WERI-Rb-1 (cell line): ENCODE measurements around the gene SLX9.

Experiments
- DNase-seq: peaks from one replicate; pipeline ENCODE4 v3.0.0-alpha.2; 2020
- H3K27ac ChIP-seq: fragments of 250-450 bp; sonication (Bioruptor Pico); 2 replicates; pipeline ENCODE4 v1.5.1; 2020; ENCODE audit warnings: mild to moderate bottlenecking, moderate library complexity
- H3K27me3 ChIP-seq: fragments of 250-450 bp; sonication (Bioruptor Pico); 2 replicates; pipeline ENCODE4 v1.5.1; 2021; ENCODE audit warnings: mild to moderate bottlenecking, low read depth, moderate library complexity; ENCODE audit not compliant: insufficient read depth, severe bottlenecking
- H3K36me3 ChIP-seq: fragments of 250-450 bp; sonication (Bioruptor Pico); 2 replicates; pipeline ENCODE4 v1.5.1; 2020; ENCODE audit warnings: mild to moderate bottlenecking, moderate library complexity
- H3K4me3 ChIP-seq: 2 replicates; pipeline ENCODE4 v1.5.1; 2011; ENCODE audit warnings: low read depth, mild to moderate bottlenecking, control low read depth, low read length
- H3K9me3 ChIP-seq: fragments of 250-450 bp; sonication (Bioruptor Pico); 2 replicates; pipeline ENCODE4 v1.5.1; 2021; ENCODE audit warnings: mild to moderate bottlenecking, moderate library complexity; ENCODE audit not compliant: severe bottlenecking
- CTCF ChIP-seq: IDR thresholded peaks from 2 replicates; pipeline ENCODE4 v1.5.1; 2011; ENCODE audit warnings: low read depth, mild to moderate bottlenecking, control low read depth, inconsistent platforms, low read length

The SLX9 gene

GRCh38 chr21:44991538-44992483, 52.0 kb downstream of the SLX9 start:
- H3K9me3 ChIP-seq, result no peaks in the 10 kb centered on the region
- no peaks in the 10 kb centered on the region for H3K36me3 ChIP-seq
- H3K27me3 ChIP-seq, result no peaks in the 10 kb centered on the region
- no peak overlapping the region for H3K4me3 ChIP-seq
- no peak overlapping the region for H3K27ac ChIP-seq
- DNase-seq, result no peak
- TF ChIP-seq CTCF, result no peak

DNA sequence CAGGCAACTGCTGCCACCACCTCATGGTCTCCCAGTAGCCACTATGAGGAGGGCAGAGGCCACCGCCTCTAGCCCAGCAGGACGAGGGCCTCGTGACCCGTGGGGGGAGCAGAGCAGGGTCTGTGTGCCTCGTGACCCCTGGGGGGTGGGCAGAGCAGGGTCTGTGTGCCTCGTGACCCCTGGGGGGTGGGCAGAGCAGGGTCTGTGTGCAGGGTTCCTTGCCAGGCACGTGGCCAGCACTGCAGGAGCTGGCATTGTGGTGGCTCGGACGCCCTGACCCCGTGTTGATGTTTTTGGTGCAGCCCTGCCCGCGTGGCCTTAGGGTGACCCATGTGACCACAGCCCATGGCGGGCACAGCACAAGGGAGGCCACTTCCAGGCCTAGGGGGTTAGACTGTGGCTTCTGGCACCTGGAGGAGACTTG, 52.8 kb downstream of the SLX9 start:
- no peaks in the 10 kb centered on the region for H3K36me3 ChIP-seq
- no peaks in the 10 kb centered on the region for H3K9me3 ChIP-seq
- no peak for DNase-seq
- H3K4me3 ChIP-seq, result no peak overlapping the region
- no peaks in the 10 kb centered on the region for H3K27me3 ChIP-seq
- H3K27ac ChIP-seq, result no peak overlapping the region
- no peak for TF ChIP-seq CTCF

DNA sequence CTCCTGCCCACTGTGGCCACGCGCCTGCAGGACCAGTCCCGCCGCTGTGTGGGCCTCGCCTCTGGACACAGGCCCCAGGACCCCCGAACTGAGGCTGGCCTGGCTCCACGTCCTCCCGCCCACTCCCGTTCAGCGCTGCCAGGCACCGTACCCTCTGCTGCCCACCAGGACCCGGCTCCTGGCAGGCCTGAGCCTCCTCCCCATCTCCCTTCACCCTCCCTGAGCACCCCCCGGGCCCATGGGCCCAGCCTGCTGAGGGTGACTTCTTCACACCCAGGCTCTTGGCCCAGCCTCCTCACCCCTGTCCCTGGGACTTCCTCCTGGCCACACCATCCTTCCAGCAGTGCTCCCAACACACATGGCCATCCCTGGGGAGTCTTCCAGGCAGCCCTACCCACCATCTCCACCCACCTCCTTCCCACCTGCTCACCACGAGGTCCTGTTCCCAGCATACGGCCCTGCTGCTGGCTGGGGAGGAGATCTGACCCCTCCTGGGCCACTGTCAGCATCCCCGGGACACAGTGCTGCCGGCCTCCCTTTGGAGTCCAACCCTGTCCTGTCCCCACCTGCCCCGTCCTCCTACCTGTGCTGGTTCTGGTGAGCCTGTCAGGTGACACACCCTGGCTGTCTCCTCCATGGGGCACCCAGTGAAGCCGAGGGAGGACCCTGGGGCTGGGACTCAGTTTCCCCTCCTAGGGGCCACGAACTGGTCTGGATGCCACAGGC, 53.7 kb downstream of the SLX9 start:
- H3K36me3 ChIP-seq, result no peaks in the 10 kb centered on the region
- H3K27me3 ChIP-seq, result no peaks in the 10 kb centered on the region
- no peak for DNase-seq
- no peak overlapping the region for H3K4me3 ChIP-seq
- H3K27ac ChIP-seq, result no peak overlapping the region
- H3K9me3 ChIP-seq, result no peaks in the 10 kb centered on the region
- no peak for TF ChIP-seq CTCF

GRCh38 chr21:44994047-44994694, 54.3 kb downstream of the SLX9 start:
- H3K36me3 ChIP-seq, result no peaks in the 10 kb centered on the region
- no peak overlapping the region for H3K4me3 ChIP-seq
- DNase-seq, result no peak
- no peaks in the 10 kb centered on the region for H3K9me3 ChIP-seq
- TF ChIP-seq CTCF, result no peak
- no peak overlapping the region for H3K27ac ChIP-seq
- no peaks in the 10 kb centered on the region for H3K27me3 ChIP-seq

DNA sequence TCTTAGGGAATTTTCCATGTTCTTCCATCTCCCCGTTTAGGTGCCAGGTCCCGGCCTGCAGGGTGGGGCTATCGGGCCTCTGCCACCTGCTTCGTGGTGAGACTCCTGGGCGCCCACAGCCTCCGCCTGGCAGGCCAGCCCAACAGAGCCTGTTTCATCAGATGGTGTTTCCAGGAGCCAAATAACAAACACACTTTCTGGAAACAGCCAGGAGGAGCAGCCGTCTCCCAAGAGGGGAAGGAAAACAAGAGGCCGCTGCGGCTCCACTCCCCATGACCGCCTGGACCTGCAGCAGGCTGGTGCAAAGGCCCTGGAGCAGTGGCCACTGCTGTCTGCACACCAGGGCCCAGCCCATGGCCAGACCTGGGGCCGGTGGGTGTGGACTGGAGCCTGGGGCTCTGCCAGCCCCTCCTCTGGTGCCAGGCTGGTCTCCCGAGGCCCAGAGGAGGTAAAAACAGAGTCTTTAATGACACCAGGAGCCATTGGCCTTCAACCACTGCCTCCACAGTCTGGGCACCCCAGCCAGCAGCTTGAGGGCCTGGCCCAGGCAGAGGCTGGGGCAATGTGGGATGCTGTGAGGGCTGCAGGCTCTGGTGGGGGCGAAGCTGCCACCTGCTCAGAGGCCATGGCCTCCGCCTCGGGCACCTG, 55.0 kb downstream of the SLX9 start:
- H3K27me3 ChIP-seq, result no peaks in the 10 kb centered on the region
- no peaks in the 10 kb centered on the region for H3K9me3 ChIP-seq
- DNase-seq, result no peak
- no peaks in the 10 kb centered on the region for H3K36me3 ChIP-seq
- no peak for TF ChIP-seq CTCF
- no peak overlapping the region for H3K27ac ChIP-seq
- H3K4me3 ChIP-seq, result no peak overlapping the region
